Body of pancreas (tissue), 4 donors: ENCODE data around the gene DBNL.

Source experiments
- CTCF ChIP-seq, 7 experiments: fragments of 450-650 bp in 4 of 7; fragments of 200-600 bp in 3 of 7; sonication (generic) in 3 of 7; IDR thresholded peaks; one replicate each; pipeline ENCODE4 v1.5.1; 2016 to 2019; ENCODE audit warnings: antibody characterized with exemption in 7 of 7
- POLR2A ChIP-seq, 3 donors: fragments of 450-650 bp; IDR thresholded peaks; one replicate each; pipeline ENCODE4 v1.6.1; 2016; ENCODE audit warnings: antibody characterized with exemption in 3 of 3, mild to moderate bottlenecking in 2 of 3

GRCh38 chr7:44076101-44076895 lies 31.8 kb downstream of the DBNL start:
- peak in 1 of 7 experiments; percentile 5 for TF ChIP-seq CTCF (IDR thresholded peaks at IDR 0.05)
- TF ChIP-seq POLR2A (IDR thresholded peaks at IDR 0.05): no peak
